Coronary artery (tissue), 2 donors: ENCODE results near the gene LAMTOR1.
"Not testable (repeated sequence)": the region's sequence is repeated elsewhere in the genome, so short reads cannot be mapped to it uniquely, and the experiment has no call there.

Source experiments
- DNase-seq: peaks from one replicate; pipeline ENCODE4 v3.0.0-alpha.2; 2017; ENCODE audit warnings: low spot score
- H3K27ac ChIP-seq, 2 donors: fragments of 200-600 bp; sonication (generic); one replicate each; pipeline ENCODE4 v1.5.1; 2016 to 2019
- H3K4me3 ChIP-seq: fragments of 200-600 bp; sonication (generic); 2 replicates; pipeline ENCODE4 v1.5.1; 2016; ENCODE audit warnings: mild to moderate bottlenecking, moderate library complexity
- TF ChIP-seq, protein P1 (sequence below): fragments of 200-600 bp; sonication (generic); IDR thresholded peaks from one replicate; pipeline ENCODE4 v1.5.1; 2019; ENCODE audit warnings: antibody characterized with exemption

Gene LAMTOR1

GRCh38 chr11:72102946-72103753, at the start of gene LAMTOR1:
Gene LAMTOR1 (minus strand): TSS chr11:72103297. CDS start chr11:72103224, 73 bp downstream.
- Histone ChIP-seq H3K27ac (peak within 1 kb of the TSS; percentile 89 to 97), H3K4me3 (peak within 1 kb of the TSS; percentile 93)
- TF ChIP-seq, protein P1, sequence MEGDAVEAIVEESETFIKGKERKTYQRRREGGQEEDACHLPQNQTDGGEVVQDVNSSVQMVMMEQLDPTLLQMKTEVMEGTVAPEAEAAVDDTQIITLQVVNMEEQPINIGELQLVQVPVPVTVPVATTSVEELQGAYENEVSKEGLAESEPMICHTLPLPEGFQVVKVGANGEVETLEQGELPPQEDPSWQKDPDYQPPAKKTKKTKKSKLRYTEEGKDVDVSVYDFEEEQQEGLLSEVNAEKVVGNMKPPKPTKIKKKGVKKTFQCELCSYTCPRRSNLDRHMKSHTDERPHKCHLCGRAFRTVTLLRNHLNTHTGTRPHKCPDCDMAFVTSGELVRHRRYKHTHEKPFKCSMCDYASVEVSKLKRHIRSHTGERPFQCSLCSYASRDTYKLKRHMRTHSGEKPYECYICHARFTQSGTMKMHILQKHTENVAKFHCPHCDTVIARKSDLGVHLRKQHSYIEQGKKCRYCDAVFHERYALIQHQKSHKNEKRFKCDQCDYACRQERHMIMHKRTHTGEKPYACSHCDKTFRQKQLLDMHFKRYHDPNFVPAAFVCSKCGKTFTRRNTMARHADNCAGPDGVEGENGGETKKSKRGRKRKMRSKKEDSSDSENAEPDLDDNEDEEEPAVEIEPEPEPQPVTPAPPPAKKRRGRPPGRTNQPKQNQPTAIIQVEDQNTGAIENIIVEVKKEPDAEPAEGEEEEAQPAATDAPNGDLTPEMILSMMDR = no peak
- peak; percentile 100 for DNase-seq

DNA sequence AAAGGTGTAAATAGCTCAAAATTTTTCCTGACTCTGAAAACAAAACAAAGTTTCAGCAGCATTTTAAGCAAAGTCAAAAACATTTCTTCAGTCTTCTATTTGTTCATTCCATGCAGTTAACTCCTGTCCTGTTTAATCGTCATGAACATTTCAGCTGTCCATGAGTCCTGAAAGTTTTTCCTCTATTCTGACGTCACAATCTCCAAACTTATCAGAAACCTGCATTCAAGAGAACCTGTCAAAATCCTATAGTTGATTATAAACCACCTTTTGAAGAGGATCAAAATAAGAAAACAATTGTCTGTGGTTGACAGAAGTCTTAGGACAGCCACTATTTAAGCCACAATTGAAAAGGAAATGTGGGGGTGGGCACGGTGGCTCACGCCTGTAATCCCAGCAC, 47.8 kb upstream of the LAMTOR1 start:
- H3K27ac ChIP-seq = no peak overlapping the region
- TF ChIP-seq, protein P1 = no peak
- DNase-seq = no peak
- no peak overlapping the region for H3K4me3 ChIP-seq

DNA sequence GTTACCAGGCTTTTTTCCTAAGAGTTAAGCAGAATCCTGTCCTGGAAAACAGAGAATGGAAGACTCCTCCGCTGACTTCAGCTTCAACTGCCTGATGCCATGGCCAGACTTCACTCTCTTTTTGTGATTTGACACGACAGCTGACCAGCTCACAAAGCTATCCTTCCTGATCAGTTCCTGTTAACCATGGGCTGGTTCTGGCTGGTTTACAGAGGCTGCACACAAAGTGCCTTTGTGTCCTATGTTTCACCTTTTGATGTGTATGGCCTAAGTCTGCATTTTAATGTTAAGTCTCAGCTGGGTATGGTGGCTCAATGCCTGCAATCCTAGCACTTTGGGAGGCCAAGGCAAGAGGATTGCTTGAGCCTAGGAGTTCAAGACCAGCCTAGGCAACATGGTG, 43.5 kb upstream of the LAMTOR1 start:
- no peak for DNase-seq
- H3K27ac ChIP-seq = no peak overlapping the region
- TF ChIP-seq, protein P1 = no peak
- no peak overlapping the region for H3K4me3 ChIP-seq

DNA sequence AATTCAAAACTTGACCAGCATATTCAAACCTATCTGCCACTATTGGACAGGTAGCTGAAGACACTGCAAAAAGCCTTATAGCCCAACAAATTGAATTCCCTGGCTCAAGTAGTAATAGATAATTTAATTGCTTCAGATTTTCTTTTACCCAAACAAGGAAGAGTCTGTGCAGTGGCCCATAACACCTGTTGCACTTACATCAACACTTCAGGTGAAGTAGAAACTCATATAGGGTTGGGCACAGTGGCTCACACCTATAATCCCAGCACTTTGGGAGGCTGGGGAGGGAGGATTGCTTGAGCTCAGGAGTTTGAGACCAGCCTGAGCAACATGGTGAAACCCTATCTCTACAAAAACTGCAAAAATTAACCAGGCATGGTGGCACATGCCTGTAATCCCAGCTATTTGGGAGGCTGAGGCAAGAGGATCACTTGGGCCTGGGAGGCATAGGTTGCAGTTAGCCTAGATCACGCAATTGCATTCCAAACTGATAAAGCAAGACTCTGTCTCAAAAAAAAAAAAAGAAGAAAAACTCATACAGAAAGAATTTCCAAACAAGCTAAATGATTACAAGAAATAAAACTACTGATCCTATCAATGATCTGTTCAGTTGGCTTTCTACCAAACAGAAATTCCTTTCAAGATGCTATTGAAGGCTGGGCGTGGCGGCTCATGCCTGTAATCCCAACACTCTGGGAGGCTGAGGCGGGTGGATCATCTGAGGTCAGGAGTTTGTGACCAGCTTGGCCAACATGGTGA, 41.9 kb upstream of the LAMTOR1 start:
- Histone ChIP-seq H3K27ac (no peak overlapping the region), H3K4me3 (no peak overlapping the region)
- TF ChIP-seq, protein P1 = no peak
- no peak for DNase-seq

DNA sequence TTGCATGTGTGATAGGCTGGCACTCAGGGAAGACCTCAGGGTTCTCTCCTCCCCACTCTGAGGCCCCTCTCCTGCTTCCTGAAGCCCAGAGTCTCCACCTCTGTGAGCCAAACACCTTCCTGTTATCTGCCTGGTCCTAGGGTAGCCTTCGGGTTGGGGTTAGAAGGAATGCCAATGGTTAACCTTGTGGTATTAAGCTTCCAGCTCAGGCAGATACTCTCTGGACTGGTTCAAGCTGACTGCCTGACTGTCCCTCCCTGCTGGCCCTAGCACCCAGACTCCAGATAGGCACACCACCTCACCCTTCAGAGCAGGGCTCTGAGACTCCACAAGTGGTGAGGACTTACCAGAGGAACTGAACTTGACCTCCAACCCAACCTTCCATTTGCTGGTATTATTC, 39.4 kb upstream of the LAMTOR1 start:
- H3K27ac ChIP-seq, H3K4me3 ChIP-seq, DNase-seq: not testable (repeated sequence)

DNA sequence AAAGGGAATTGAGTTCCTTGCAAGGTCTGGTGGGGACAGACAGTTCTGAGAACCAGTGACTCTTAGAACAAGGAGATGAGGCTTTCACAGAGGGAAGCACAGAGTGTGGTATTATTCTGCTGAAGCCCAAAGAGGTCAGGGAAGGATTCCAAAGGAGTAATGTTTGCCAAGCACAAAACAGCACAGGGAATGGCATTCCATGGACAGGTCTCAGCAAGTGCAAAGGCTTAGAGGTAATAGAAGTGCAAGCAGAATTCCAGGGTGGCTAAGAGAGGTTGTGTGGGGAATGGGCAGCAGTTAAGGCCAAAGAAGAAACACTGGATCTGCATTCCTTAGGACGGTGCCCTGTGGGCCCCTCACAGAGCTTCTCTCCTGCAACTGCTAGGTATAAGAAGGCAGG, 39.0 kb upstream of the LAMTOR1 start:
- H3K4me3 ChIP-seq, H3K27ac ChIP-seq, DNase-seq: not testable (repeated sequence)

DNA sequence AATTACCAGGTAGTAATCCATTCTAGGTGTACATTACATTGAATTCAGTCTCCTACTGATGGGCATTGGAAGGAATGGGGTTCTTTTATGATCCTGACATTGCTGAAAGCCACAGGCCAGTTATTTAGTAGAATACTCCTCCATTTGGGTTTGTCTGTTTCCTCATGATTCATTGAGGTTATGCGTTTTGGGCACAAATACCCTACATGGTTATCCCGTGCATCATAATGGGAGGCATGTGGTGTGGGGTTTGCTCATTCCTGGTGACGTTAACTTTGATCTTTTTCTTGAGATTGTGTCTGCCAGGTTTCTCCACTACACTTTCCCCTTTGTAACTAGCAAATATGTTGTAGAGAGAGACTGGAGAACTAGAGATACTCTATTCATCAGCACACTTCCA, 38.0 kb upstream of the LAMTOR1 start:
- Histone ChIP-seq H3K4me3 (no peak overlapping the region), H3K27ac (no peak overlapping the region)
- TF ChIP-seq, protein P1 = no peak
- no peak for DNase-seq

- H3K4me3 ChIP-seq = no peak overlapping the region
- H3K27ac ChIP-seq = no peak overlapping the region
- TF ChIP-seq, protein P1 = no peak
- no peak for DNase-seq
Observed at GRCh38 chr11:72140661-72141060, 37.6 kb upstream of the LAMTOR1 start.
